ENCODE measurements around the gene GGTA1.
"Not testable (repeated sequence)": the region's sequence is repeated elsewhere in the genome, so short reads cannot be mapped to it uniquely, and the experiment has no call there.

Gene GGTA1

DNA sequence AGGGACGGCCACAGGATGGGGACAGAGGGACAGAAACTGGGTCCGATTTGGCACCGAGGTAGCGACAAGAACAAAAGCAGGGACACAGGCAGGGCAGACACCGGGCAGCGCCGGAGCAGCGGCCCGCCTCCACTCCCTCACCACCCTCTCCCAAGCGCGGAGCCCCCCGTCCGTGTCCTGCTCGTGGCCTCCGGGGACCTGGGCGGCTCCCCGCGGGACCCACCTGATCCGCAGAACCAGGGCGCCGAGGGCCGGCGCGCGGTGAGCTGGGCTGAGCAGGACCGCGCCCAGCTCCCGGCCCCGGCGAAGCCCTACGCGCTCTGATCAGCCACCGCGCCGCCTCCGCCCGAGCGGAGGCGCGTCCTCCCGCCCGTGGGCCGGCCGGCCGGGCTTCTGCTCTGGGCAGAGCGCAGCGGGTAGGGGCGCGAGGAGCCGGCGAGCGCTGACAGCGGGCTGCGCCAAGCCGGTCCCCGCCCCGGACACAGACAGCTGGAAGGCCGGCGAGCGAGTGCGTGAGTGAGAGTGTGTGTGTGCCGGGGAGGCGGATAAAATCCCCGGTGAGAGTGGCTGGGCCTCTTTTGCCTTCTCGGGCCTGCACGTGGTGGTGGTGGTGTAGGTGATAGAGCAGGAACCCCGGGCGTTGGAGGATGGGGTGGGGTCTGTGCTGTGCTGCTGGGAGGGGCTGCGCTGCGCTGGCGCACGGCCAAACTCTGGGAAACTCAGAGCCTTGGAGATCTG, at the start of gene GGTA1:
Gene GGTA1, minus strand, starts transcription at position 418 of the 738 bp plus-strand sequence. CDS start 31,922 bp downstream, outside the sequence.
- no peak for DNase-seq (ENCODE audit: low read depth)

- DNase-seq (ENCODE audit: low read depth): no peak
These were observed 49.0 kb upstream of the GGTA1 start for GRCh38 chr9:121548666-121549065.

- DNase-seq (ENCODE audit: low read depth): peak; percentile 30
These were observed 46.3 kb upstream of the GGTA1 start for GRCh38 chr9:121545875-121546423.

GRCh38 chr9:121545150-121545874, 45.7 kb upstream of the GGTA1 start:
- no peak for DNase-seq (ENCODE audit: low read depth)

DNA sequence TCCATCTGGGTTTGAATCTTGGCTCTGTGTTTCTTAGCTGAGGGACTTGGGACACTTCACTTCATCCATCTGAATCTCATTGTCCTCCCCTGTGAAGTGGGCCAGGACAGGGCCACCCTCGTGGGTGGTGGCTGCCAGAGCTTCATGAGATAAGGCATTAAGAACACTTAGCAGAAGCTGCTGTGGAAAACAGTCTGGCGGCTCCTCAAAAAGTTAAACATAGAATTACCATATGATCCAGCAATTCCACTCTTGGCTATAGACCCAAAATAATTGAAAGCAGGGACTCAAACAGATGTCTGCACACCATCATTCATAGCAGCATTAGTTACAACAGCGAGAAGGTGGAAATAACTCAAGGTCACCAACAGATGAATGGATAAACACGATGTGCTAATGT, 42.4 kb upstream of the GGTA1 start:
- no peak for DNase-seq (ENCODE audit: low read depth)

- DNase-seq (ENCODE audit: low read depth): no peak
These were observed 41.6 kb upstream of the GGTA1 start for GRCh38 chr9:121541256-121541655.

- DNase-seq (ENCODE audit: low read depth): no peak
These were observed 38.6 kb upstream of the GGTA1 start for GRCh38 chr9:121538221-121538620.

- no peak for DNase-seq (ENCODE audit: low read depth)
These were observed 37.6 kb upstream of the GGTA1 start for GRCh38 chr9:121537283-121537682.

GRCh38 chr9:121532881-121533280, 33.2 kb upstream of the GGTA1 start:
- DNase-seq (ENCODE audit: low read depth): no peak

GRCh38 chr9:121529237-121529987, 29.8 kb upstream of the GGTA1 start:
- DNase-seq (ENCODE audit: low read depth): no peak

GRCh38 chr9:121528642-121529041, 29.0 kb upstream of the GGTA1 start:
- DNase-seq (ENCODE audit: low read depth): no peak

- no peak for DNase-seq (ENCODE audit: low read depth)
These were observed 27.7 kb upstream of the GGTA1 start for GRCh38 chr9:121527371-121527770.

GRCh38 chr9:121519688-121520087, 20.0 kb upstream of the GGTA1 start:
- not testable (repeated sequence) for DNase-seq (ENCODE audit: low read depth)

- DNase-seq (ENCODE audit: low read depth): no peak
These were observed 19.0 kb upstream of the GGTA1 start for GRCh38 chr9:121518634-121519033.

DNA sequence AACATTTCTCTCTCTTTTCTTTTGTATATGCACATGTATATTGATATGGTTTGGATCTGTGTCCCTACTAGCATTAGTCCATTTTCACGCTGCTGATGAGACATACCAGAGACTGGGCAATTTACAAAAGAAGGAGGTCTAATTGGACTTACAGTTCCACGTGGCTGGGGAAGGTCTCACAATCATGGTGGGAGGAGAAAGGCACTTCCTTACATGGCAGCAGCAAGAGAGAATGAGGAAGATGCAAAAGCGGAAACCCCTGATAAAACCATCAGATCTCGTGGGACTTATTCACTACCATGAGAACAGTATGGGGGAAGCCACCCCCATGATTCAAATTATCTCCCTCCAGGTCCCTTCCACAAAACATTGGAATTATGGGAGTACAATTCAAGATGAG, 13.5 kb upstream of the GGTA1 start:
- not testable (repeated sequence) for DNase-seq (ENCODE audit: low read depth)

- no peak for DNase-seq (ENCODE audit: low read depth)
These were observed 11.3 kb upstream of the GGTA1 start for GRCh38 chr9:121510766-121511550.

- no peak for DNase-seq (ENCODE audit: low read depth)
These were observed 9.5 kb upstream of the GGTA1 start for GRCh38 chr9:121509180-121509579.

DNA sequence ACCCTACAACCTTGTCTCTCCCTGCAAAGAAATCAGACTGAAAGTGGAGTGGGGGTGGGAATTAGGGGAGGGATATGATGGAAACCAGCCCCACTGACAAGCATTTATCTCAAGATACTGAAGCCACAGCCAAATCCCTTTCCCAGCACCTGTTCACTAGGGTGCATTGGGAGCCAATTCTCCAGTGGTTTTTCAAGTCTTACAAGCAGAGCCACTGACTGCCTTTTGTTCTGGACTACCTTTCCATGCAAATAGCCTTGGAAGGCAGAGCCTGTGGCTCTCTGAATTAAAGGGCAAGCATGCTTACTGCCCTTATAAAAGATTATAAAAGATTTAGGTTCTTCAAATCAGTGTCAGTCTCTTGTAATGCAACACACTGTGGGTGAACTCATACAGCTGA, 8.8 kb upstream of the GGTA1 start:
- no peak for DNase-seq (ENCODE audit: low read depth)

DNA sequence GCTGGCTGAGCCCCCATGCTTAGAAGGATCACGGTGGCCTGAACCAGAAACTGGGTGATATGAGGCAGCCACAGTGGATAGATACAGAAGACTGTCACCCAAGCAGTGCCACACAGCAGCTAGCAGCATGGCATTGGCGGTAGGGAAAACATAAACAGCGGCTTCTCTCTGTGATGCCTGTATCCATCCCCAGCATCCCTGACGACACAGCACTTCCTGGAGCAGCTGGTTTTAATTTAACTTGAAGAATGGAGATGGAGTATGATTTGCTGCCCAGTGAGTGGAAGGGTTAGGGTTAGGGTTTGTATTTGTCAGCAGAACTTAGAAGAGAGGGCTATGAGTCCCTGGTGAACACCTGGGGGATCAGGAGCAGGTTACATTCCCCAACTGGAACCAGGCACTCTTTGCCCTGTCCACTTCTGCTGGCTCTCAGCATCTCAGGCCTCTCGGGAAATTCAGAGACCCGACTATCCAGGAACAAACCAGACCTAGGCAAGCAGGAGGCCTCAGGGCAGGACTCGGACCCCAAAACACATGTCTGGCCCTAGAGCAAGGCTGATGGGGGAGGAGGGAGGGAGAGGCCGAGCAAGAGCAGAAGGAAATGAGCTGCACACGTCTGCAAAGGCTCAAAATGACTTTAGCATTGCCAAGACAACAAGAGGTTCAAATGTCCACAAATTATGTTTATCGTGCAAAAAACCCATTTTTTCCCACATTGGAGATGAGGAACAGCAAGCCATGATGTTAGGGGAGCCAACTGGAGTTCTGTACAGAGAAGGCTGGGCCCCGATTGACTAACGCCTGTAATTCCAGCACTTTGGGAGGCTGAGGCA, 6.5 kb upstream of the GGTA1 start:
- no peak for DNase-seq (ENCODE audit: low read depth)

- no peak for DNase-seq (ENCODE audit: low read depth)
These were observed 3.8 kb upstream of the GGTA1 start for GRCh38 chr9:121503444-121503843.

DNA sequence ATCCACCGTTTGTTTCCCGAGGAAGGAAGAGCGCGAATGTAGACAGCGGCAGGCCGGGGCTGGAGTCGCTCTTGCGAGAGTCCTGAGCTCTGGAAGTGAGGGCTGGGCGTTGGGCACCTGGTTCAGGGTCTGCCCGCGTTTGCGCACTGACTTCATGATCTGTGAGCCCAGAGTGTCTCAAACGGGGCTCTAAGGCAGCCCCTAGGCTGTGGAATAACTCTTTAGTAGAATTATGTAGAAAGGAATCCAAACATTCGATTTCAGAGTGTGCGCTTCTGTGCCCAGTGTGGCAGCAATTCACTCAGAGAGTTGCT, 478 bp upstream of the GGTA1 start:
- no peak for DNase-seq (ENCODE audit: low read depth)

Data from activated gamma-delta T cell treated with anti-CD3 and anti-CD28 coated beads, Interleukin-2, amount 50 U/mL, for 16 hours (primary cell).